ENCODE measurements around the gene KLHDC8A.
"Not testable (repeated sequence)": the region's sequence is repeated elsewhere in the genome, so short reads cannot be mapped to it uniquely, and the experiment has no call there.

Gene KLHDC8A

DNA sequence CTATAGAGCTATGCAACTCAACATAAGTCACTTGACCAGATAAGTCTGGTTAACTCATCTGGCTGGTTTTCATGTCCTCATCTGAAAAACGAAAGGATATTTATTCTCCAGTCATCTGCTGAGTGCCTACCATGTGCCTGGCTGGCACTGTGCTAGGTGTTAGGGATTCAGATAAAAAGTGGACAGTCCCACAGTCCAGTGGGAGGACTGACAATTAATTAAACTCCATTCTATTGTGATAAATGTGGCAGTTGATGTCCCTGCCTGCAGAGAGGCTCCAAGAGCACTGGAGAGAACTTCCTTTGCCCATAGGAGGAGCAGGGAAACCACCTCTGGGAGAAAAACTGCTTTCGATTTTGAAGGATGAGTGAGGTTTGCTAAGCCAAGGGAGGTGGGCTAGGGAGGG lies 40.6 kb downstream of the KLHDC8A start:
- no peak for FAIRE-seq

DNA sequence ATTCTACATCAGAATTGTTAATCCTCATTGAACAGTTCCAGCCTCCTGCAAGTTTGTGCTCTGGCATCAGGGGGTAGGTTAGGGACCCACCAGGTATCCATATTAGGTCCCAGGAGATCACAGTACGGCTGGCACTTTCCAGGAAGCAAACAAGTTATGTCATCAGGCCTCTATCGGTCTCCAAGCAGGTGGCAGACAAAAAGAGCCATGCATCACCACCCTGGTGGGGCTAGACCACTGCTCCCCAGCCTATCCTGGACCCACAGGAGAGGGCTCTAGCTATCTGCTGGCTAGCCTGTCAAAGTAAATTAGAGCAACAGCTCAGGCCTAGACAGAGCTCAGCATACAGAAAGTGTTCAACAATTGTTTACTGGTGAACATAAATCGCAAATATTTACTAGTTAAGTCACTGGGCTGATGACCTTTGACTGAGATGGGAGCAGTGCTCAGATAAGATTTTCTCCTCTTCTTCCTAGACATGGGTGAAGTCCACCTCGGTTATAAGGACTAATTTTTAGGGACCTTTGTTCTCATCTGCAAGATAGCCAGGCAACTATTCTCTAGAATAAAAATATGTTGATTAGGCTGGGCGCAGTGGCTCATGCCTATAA lies 41.6 kb downstream of the KLHDC8A start:
- no peak for FAIRE-seq

DNA sequence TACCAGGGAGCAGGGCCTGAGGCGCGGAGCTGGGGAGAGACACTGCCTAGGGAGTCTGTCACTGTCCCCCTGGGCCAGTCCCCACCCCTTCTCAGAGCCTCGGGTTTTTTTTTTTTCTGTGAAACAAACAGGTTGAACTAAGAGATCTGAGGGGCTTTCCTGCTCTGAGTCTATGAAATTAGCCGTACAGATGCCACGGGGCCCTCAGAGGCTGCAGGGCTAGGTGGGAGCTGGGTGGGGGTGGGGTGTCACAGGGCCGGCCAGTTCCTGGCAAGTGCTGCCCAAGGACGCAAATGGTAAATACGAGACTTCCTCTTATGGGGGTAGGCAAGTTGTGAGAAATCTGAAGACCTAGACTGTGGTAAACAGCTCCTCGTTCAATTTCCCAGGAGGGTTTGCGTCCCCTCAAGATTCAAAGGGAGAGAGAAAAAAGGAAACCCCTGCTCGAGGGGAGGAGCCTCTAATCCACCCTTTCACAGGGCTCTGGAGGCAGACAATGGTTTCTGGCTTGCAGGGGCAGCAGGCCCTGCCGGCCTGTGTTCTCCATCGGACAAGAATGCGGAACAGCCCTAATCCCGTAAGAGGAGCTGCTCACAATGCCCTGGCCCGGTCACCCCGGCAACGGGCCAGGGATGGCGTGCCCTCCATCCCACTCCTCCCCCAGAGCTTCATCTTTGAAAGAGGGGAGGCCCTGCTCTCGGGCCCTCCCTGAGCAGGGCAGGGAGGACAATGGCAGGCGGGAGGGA lies 43.0 kb downstream of the KLHDC8A start:
- FAIRE-seq: no peak

DNA sequence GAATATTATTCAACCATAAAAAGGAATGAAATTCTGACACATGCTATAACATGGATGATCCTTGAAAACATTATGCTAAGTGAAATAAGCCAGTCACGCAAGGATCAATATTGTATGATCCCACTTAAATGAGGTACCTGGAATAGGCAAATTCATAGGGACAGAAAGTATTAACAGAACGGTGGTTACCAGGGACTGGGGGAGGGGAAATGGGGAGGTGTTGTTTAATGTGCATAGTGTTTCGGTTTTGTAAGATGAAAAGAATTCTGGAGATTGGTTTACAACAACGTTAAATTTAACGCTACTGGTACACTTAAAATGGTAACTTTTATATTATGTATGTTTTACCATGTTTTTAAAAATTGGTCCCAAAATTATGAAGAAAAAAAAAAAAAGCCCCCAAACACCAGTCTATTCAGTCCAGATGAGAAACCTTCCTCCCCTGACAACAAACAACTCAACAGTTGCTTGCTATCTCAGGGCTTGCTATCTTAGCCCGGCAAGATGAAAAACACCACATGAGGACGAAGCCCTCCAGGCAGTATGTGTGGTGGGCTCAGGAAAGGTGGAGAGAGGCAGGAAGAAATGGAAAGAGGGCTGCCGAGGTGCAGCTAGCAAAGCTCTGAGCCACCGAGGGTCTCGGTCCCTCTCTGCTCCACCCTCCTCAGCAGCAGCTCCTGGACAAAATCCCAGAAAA lies 43.7 kb downstream of the KLHDC8A start:
- FAIRE-seq: no peak

DNA sequence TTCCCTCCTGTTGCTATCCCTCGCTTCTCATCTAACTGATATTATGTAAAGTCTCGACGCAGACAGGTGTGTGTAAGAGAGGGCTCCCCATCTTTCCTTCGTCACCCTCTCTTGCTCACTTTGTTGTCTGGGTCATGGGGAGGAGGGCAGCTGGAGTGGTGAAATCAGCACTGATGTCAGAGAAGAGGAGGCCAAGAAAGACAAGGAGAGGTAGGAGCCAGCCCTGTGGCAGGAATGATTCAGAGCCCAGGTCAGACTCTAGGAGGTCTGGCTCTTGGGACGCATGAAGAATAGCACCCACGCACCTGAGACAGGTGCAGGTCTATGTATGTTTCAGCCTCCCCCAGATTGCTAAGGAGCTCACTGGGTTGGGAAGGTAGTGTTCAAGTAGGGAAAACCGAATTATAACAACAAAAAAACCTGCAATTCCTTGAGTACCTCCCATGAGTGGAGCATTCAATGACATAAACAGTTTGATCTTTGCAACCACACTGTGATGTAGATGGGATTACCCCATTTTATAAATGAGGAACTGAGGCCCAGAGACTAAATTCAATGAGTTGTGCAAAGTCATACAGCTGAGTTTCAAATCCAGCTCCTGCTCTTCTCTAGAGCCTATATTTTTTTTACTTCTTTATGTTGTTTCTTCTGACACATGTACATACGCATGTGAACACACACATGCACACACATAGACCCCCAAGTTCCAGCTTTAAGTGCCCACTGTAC lies 45.6 kb downstream of the KLHDC8A start:
- FAIRE-seq: no peak

DNA sequence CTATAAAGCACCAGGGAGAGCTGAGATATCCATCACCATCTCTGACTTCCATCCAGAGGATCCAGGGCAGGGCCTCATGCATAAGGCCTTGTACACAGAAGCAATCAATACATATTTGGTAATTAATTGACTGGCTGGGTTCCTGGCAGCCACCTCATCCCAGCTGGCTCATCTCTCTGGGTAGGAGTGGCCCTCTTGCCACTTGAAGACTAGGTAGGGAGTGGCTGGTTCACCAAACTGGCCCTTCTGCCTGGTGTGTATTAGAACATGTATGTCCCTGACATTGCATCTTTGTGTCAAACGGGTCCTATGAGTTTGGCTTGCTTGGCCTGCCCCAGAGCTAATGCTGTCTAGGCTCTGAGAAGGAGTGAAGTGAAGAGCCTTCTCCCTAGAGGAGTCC lies 47.0 kb downstream of the KLHDC8A start:
- FAIRE-seq: no peak

DNA sequence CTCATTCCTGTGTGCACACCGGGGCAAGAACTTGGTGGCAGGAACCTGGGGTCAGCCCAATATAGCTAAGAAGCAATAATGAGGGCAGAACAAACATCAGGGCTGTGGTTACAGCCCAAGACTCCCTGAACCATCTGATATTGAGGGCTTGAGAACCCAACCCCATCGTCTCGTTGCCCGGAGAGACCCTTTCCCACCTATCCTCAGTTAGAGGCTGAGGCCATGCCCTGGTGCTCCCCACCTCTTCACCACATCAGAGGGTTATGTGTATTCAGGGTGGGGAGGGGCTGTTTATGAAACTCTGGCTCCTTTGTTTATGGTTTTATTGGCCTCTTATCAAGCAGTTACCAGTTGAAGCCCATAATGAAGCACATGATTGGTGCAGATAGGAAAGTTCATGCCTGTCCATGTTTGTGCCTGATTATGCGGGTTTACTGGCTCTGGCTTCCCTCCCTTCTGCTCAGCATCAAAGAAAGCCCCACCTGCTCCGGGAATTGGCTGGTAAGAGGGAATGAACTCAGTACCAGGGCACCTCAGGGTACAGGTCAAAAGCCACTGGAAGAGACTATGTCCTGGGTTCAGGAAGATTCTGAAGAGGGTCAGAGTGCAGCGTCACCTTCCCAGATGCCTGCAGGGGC lies 49.7 kb downstream of the KLHDC8A start:
- no peak for FAIRE-seq

DNA sequence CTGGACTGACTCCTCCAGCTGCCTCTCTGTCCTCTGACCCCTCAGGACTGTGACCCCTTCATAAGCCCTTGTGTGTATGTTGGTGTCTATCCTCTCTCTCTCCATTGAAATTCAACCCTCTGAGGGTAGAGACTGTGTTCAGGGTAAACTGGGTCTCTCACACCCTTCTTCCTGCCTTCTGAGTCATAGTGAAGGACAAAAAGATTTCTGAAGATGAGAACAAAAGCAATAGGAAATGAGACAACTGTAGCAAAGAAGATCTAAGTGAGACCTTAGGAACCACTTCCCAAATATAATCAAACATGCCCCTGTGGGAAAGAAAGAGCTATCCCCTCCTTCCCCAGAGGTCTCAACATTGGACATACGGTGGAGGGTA lies 52.0 kb downstream of the KLHDC8A start:
- no peak for FAIRE-seq

DNA sequence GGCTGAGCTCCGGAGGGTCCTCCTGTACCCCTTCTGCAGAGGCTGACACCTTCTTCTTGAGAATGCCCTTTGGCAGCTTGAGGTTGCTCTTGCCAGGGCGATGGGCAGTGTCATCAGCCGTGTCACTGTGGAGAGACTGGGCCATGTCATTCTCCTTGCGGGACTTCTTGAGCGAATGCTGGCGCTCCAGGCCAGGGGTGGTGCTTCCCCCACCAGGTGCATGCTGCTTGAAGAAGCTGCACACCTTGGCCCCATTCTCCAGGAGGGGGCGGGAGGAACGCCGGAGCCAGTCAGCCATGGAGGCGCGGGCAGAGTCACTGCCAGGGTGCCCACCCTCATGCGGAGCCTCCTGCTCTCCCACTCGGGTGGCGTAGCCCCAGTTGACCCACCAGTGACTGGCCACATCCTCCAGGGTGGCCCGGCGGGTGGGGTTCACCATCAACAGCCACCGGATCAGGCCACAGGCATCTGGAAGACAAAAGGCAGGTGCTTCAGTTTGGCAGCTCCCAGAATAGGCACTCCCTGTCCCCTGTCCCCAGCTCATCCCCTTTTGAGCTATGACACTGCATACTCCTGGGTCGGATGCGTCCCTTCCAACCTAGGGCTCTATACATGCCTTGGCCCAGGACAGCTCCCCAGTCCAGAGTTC lies 52.6 kb downstream of the KLHDC8A start:
- FAIRE-seq: no peak

DNA sequence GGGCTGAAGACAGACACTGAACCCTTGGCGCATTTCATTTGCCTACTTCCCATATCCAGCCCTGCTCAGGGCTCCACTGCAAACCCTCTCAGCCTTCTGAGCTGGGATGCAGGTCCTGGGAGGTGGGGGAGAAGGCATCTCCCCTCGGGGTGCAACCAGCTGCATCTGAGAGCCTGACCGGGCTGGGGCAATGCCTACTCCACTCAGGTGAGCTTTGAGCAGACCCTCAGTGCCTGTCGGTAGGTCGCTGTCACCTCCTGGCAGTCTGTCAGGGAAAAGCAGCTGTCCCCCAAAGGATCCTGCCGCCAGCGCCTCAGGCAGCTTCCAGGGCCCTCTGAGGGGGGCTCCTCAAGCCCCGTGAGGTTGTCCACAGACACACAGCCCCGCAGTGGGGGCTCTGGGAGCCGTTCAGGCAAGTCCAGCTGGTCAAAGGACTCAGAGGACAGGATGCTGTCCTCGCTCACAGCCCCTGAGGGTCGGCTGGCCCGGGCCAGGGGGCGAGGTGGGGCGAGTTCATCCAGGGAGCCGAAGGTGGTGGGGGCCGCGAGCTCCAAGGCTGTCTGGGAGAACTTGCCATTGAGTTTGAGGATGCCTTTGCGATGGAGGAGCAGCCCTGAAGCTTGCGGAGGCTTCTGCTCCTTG lies 53.4 kb downstream of the KLHDC8A start:
- FAIRE-seq: no peak

DNA sequence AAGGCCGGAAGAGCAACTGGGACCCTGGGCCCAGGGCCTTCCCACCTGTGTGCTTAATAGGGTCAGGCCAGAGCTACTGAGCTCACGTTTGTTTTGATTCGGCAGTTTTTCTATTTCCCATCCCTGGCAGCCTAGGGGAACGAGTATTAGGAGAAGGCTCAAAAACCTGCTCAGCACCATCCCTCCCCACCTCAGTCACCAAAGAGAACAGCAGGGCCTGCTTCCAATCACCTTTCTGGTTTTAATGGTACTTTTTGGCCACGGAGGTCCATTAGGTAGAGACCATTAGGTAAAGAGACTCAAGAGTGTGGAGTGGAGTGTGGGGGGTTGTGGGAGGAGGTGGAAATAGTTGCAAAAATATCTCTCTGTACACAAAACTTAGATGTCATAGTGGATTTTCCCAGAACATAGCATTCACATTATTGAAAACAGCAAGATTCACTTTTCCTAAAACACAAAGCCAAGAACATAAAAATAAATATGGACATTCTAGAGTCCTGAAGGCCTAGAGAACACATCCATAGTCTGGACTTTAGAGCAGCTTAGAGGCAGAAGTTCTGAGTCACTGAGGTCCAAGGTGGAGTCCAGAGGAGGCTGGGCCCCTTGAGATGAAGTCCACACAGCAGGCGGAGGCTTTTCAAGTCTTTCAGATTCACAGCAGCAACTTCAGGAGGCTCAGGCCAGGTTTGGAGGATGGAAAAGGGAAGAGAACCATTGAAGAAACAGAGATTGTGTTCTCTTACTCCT lies 54.7 kb downstream of the KLHDC8A start:
- no peak for FAIRE-seq

DNA sequence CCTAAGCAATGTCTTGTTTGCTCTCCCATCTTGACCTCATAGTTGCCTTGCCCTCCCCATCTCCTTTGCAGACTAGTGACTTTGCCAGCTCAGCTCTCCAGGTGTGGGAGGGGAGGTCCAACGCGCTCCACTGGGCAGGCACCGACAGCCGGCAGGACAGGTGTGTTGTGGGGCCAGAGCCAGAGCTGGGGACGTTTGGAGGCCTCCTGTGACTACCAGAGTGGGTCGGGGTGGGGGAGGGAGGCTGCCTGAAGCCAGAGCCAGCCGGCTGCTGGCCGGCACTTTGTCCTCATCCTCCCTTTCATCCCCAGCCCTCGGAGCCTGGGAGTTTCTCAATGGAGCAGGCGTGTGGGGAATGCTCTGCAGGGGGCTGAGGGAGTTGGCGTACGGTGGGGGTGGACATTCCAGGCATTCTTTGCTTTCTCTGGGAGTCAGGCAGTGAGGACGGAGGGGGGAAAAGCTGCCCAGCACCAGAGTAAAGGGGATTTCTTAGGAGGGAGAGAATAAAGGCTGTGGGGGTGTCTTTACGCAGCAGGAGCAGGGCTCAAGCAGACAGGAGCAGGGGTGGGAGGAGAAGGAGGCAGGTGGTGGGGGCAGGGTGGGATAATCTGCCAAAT lies 55.4 kb downstream of the KLHDC8A start:
- FAIRE-seq: no peak

DNA sequence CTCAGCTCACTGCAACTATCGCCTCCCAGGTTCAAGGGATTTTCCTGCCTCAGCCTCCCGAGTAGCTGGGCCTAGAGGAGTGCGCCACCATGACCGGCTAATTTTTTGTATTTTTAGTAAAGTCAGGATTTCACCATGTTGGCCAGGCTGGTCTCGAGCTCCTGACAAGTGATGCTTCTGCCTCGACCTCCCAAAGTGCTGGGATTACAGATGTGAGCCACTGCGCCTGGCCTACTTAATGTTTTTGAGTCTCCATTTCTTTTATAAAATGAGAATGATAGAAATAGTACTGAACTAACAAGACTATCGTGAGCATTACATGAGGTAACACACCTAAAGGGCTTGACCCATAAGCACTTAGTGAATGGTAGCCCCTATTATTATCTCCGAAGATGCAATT lies 56.6 kb downstream of the KLHDC8A start:
- no peak for FAIRE-seq

DNA sequence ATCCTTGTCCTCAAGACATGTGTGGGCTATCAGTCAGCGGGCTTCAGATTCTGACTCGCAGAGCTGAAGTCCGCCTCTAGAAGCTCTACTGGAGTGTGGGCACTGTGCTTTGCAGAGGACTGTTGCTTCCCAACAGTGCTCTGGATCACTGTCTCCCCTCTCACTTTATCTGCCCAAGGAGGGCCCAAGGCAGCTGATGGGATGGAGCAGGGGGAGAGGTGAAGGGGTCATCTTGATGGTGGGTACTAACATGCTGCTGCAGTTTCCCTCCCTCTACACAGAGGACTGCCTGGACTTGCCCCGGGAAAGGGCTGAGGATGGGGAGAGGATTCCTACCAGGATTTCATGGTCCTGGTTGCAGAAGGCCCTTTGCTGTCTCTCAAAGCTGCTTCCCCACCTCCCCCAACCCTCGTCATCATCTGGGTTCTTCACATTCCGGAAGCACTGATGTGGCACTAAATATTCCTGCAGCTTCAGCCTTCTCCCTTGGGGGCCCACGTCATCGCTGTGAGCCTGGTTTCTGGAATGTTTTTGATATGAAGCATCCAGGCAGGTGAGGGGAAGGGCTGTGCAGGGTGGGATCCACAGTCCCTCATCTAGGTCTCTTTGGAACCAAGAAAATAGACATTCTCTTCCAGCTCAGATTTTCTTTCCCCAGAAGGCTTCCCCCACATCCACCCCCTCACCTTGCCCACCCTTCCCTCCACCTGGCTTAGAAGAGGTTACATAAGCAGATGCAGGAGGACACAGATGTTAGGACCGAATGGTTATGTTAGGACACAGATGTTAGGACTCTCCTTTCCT lies 58.3 kb downstream of the KLHDC8A start:
- FAIRE-seq: no peak

DNA sequence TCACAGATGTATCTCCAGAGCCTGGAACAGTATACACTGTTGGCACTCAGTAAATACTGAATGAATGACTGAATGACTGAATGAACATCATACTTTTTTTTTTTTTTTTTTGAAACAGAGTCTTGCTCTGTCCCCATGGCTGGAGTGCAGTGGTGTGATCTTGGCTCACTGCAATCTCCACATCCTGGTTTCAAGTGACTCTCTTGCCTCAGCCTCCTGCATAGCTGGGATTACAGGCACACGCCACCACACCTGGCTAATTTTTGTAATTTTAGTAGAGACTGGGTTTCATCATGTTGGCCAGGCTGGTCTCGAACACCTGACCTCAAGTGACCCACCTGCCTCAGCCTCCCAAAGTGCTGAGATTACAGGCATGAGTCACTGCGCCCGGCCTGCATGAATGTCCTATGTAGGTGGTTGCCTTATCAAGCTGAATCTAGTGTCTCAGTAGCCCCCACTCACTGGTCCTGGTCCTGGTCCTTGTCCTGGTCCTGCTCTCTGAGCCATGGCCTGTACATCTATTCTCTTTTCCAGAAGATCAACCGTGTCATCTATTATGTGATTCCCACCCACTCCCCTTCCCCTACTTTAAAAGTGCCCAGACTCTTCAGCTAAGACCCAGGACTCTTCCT lies 59.1 kb downstream of the KLHDC8A start:
- not testable (repeated sequence) for FAIRE-seq

DNA sequence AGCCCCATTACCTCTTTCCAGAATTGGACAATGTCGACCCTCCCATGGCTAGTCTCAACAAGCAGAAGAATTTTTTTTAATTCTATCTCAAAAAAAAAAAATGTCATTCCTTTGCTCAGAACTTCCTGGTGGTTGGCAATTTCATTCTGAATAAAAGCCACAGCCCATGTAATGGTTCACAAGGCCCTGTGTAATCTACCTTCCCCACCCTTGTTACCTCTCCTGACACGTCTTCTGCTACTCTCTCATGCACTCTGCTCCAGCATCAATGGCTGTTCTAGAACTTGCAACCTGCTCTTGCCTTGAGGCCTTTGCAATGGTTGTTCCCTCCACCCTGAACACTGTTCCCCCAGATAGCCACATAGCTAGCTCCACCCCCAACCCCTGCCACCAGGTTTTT lies 60.6 kb downstream of the KLHDC8A start:
- no peak for FAIRE-seq

DNA sequence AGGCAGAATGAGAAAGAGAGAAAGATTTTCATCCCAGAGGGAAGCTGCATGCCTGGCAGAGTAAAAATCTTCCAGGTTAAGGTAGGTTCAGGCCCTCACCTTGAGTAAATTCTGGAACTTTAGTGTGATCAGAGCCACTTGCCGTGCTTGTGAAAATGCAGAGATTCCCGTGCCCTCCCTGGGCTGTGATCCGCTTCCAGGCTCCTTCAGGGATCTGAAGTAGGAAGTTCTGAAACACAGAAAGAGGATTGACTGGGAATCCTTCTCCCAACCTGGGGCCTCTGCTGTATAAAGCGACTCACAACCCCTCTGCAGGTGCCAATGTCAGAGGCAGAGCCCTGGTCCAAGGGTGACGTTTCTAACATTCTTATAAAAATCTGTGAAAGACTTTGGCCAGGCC lies 61.8 kb downstream of the KLHDC8A start:
- FAIRE-seq: no peak

DNA sequence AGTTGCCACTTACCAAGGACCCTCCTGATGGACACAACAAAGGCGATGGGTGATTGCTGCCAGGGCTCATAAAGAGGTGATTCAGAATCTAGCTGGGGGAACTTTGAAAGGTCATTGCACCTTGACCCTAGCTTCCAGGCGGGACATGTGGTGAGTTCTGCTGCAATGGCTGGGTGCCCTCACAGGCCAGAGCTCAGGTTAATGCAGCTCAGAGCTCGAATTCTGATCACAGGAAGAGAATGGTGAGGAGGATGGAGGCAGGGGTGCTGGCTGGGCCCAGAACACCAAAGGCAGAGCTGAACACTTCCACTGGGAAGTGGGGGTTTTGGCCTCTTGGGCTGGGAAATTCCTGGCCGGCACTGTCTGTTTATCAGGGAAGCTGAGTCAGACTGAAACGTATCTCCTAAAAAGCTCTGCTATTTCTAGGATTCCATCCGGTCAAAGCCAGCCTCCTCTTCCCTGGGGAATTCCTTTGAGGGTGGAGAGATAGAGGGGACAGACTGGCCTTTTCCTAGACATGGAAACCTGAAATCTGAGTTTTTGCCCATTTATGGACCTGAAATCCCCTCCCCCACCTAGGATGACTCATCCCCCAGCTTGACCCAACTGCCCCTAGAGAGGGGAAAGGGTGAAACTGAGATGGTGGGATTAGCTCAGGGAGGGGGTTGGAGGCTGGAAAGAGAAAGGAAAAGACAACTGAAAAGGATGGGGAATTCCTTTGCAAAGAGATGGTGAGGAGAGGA lies 62.4 kb downstream of the KLHDC8A start:
- FAIRE-seq: no peak

Data from A204.1 (cell line).